Measurements from ENCODE around the gene TAF7L. TPM values are rescaled to one million over a fixed set of nuclear protein-coding genes. Genes with fewer than 3 reads are reported as not detected.

The TAF7L gene
- polyA plus RNA-seq, 1 donor (not counting 4 experiments of a cell fraction or from before 2014, with no cell fraction given) = 0.13 TPM

DNA sequence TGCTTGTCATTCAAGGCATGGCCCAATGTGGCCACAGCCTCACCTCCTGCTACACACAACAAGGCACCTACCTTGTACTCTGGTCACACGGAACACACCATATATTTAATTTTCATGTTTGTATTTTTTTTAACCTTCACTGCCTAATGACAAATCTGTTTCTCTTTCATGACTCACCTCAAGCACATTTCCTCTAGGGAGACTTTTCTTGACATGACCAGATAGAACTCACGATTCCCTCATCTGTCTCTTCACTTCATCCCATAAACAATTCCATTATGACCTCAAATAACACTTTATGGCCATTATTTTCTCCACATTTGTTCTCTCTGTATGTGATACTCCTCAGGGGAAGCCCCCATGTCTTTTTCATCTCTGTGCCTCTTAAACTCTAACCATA lies 60.5 kb downstream of the TAF7L start:
- Histone ChIP-seq H3K27me3 (ENCODE audit: control insufficient read depth, extremely low read depth, insufficient read depth, low read length) (no peaks in the 10 kb centered on the region), H3K4me2 (ENCODE audit: control insufficient read depth, extremely low read depth, insufficient read depth, low read depth, low read length) (no peak overlapping the region), H3K4me3 (ENCODE audit: control insufficient read depth in 2 of 3, extremely low read depth in 1 of 3, insufficient read depth in 2 of 3, low read depth in 1 of 3, low read length in 3 of 3) (no peak overlapping the region), H3K27ac (ENCODE audit: control insufficient read depth, insufficient read depth, low read length) (no peak overlapping the region), H3K4me1 (ENCODE audit: control insufficient read depth, extremely low read depth, insufficient read depth, low read length) (no peaks in the 10 kb centered on the region), H3K9me3 (ENCODE audit: control insufficient read depth, low read depth, low read length) (no peaks in the 10 kb centered on the region), H3K9me1 (ENCODE audit: control insufficient read depth, extremely low read depth, insufficient read depth, low read length) (no peaks in the 10 kb centered on the region), H3K9ac (ENCODE audit: control insufficient read depth, extremely low read depth, insufficient read depth, low read length) (no peak overlapping the region), H2AFZ (ENCODE audit: control insufficient read depth, low read length) (no peak overlapping the region), H4K20me1 (ENCODE audit: control insufficient read depth, extremely low read depth, insufficient read depth, low read length) (no peaks in the 10 kb centered on the region), H3K36me3 (ENCODE audit: control insufficient read depth in 2 of 2, extremely low read depth in 1 of 2, insufficient read depth in 2 of 2, low read length in 2 of 2) (no peaks in the 10 kb centered on the region), H3K79me2 (ENCODE audit: control insufficient read depth, insufficient read depth, low read length) (no peaks in the 10 kb centered on the region)
- DNase-seq (ENCODE audit: low read depth, low spot score) (no peak), FAIRE-seq (peak; percentile 26)
- dilution Hi-C loops (cut with MboI; ENCODE audit: extremely low pct_ligation_motif_present, low sequenced_read_pairs) = no loop called here
- TF ChIP-seq EZH2 (IDR thresholded peaks at IDR 0.05; ENCODE audit: low read length) = no peak
- TF ChIP-seq, protein P1, sequence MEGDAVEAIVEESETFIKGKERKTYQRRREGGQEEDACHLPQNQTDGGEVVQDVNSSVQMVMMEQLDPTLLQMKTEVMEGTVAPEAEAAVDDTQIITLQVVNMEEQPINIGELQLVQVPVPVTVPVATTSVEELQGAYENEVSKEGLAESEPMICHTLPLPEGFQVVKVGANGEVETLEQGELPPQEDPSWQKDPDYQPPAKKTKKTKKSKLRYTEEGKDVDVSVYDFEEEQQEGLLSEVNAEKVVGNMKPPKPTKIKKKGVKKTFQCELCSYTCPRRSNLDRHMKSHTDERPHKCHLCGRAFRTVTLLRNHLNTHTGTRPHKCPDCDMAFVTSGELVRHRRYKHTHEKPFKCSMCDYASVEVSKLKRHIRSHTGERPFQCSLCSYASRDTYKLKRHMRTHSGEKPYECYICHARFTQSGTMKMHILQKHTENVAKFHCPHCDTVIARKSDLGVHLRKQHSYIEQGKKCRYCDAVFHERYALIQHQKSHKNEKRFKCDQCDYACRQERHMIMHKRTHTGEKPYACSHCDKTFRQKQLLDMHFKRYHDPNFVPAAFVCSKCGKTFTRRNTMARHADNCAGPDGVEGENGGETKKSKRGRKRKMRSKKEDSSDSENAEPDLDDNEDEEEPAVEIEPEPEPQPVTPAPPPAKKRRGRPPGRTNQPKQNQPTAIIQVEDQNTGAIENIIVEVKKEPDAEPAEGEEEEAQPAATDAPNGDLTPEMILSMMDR (optimal IDR thresholded peaks at IDR 0.05 in 1 of 3, IDR thresholded peaks at IDR 0.05 in 1 of 3, conservative IDR thresholded peaks at IDR 0.05 in 1 of 3; ENCODE audit: extremely low read depth in 1 of 3, insufficient read depth in 2 of 3, low read length in 3 of 3) = no peak

DNA sequence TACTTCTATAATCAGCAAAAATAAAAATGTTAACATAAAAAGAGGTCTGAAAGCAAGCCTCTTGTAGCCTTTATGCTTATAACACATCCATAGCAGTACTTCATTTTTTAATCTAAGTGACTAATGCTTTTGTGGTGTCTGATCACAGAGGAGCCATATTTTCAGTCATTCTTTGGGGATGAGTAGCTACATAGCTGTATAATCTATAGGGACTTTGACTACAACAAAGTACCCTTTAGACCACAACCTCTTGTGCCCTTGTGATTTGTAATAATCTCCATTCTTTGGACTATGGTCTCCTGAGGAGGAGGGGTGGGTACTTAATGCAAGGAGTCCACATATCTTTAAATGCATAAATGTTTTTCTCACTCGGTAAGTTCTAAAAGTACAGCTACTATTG lies 62.0 kb downstream of the TAF7L start:
- no peaks in the 10 kb centered on the region for H3K9me1 ChIP-seq (ENCODE audit: control insufficient read depth, extremely low read depth, insufficient read depth, low read length)
- DNase-seq (ENCODE audit: low read depth, low spot score) = no peak

More for the DNA sequence above, 62.0 kb downstream of the TAF7L start:
- dilution Hi-C loops (cut with MboI; ENCODE audit: extremely low pct_ligation_motif_present, low sequenced_read_pairs) = no loop called here
- H3K27ac ChIP-seq (ENCODE audit: control insufficient read depth, insufficient read depth, low read length) = no peak overlapping the region
- no peaks in the 10 kb centered on the region for H3K4me1 ChIP-seq (ENCODE audit: control insufficient read depth, extremely low read depth, insufficient read depth, low read length)
- H2AFZ ChIP-seq (ENCODE audit: control insufficient read depth, low read length) = no peak overlapping the region
- H3K9ac ChIP-seq (ENCODE audit: control insufficient read depth, extremely low read depth, insufficient read depth, low read length) = no peak overlapping the region
- no peaks in the 10 kb centered on the region for H3K79me2 ChIP-seq (ENCODE audit: control insufficient read depth, insufficient read depth, low read length)
- TF ChIP-seq EZH2 (IDR thresholded peaks at IDR 0.05; ENCODE audit: low read length) = no peak
- TF ChIP-seq, protein P1 (optimal IDR thresholded peaks at IDR 0.05 in 1 of 3, IDR thresholded peaks at IDR 0.05 in 1 of 3, conservative IDR thresholded peaks at IDR 0.05 in 1 of 3; ENCODE audit: extremely low read depth in 1 of 3, insufficient read depth in 2 of 3, low read length in 3 of 3) = no peak
- H3K4me3 ChIP-seq (ENCODE audit: control insufficient read depth in 2 of 3, extremely low read depth in 1 of 3, insufficient read depth in 2 of 3, low read depth in 1 of 3, low read length in 3 of 3) = no peak overlapping the region
- H3K9me3 ChIP-seq (ENCODE audit: control insufficient read depth, low read depth, low read length) = no peaks in the 10 kb centered on the region
- no peaks in the 10 kb centered on the region for H3K27me3 ChIP-seq (ENCODE audit: control insufficient read depth, extremely low read depth, insufficient read depth, low read length)
- no peaks in the 10 kb centered on the region for H4K20me1 ChIP-seq (ENCODE audit: control insufficient read depth, extremely low read depth, insufficient read depth, low read length)
- H3K4me2 ChIP-seq (ENCODE audit: control insufficient read depth, extremely low read depth, insufficient read depth, low read depth, low read length) = no peak overlapping the region
- no peaks in the 10 kb centered on the region for H3K36me3 ChIP-seq (ENCODE audit: control insufficient read depth in 2 of 2, extremely low read depth in 1 of 2, insufficient read depth in 2 of 2, low read length in 2 of 2)
- no peak for FAIRE-seq
